Trophoblast cell (in vitro differentiated cells and primary cell): Measurements from ENCODE around the gene CERS1.
A peak's percentile ranks its signal among the peaks of the same experiment; 100 is the strongest.

Source experiments
- DNase-seq, 2 donors: peaks; one replicate each; pipeline ENCODE4 v3.0.0-alpha.2; 2016
- H2AFZ ChIP-seq: 2 replicates; pipeline ENCODE4 v1.6.1; 2013; ENCODE audit warnings: low read length, moderate library complexity, mild to moderate bottlenecking; ENCODE audit not compliant: insufficient read depth, poor library complexity
- H2AK5ac ChIP-seq: 2 replicates; pipeline ENCODE4 v1.6.1; 2013; ENCODE audit warnings: mild to moderate bottlenecking, low read length
- H2BK120ac ChIP-seq: 2 replicates; pipeline ENCODE4 v1.6.1; 2013; ENCODE audit warnings: low read length, mild to moderate bottlenecking, moderate library complexity; ENCODE audit not compliant: insufficient read depth, poor library complexity
- H2BK12ac ChIP-seq: 2 replicates; pipeline ENCODE4 v1.6.1; 2013; ENCODE audit warnings: mild to moderate bottlenecking, low read length, moderate library complexity
- H2BK5ac ChIP-seq: 2 replicates; pipeline ENCODE4 v1.6.1; 2013; ENCODE audit warnings: low read length, low read depth, moderate library complexity, mild to moderate bottlenecking; ENCODE audit not compliant: poor library complexity
- H3K14ac ChIP-seq: 2 replicates; pipeline ENCODE4 v1.6.1; 2013; ENCODE audit warnings: mild to moderate bottlenecking, low read length
- H3K18ac ChIP-seq: 2 replicates; pipeline ENCODE4 v1.6.1; 2013; ENCODE audit warnings: mild to moderate bottlenecking, low read length
- H3K23ac ChIP-seq: 2 replicates; pipeline ENCODE4 v1.6.1; 2013; ENCODE audit warnings: low read length
- H3K27ac ChIP-seq: 2 replicates; pipeline ENCODE4 v1.5.1; 2013; ENCODE audit warnings: low read depth, mild to moderate bottlenecking, inconsistent platforms, low read length, moderate library complexity
- H3K27me3 ChIP-seq: 2 replicates; pipeline ENCODE4 v1.6.1; 2013; ENCODE audit warnings: inconsistent platforms, mild to moderate bottlenecking, low read length, moderate library complexity; ENCODE audit not compliant: insufficient read depth
- H3K36me3 ChIP-seq, 2 experiments: 1 replicate in 1 of 2; 2 replicates in 1 of 2; pipeline ENCODE4 v1.6.1; 2013; ENCODE audit warnings: low read length in 2 of 2, mild to moderate bottlenecking in 2 of 2, moderate library complexity in 1 of 2; ENCODE audit not compliant: insufficient read depth in 2 of 2, control insufficient read depth in 1 of 2
- H3K4ac ChIP-seq: 2 replicates; pipeline ENCODE4 v1.6.1; 2013; ENCODE audit warnings: low read depth, mild to moderate bottlenecking, low read length, moderate library complexity
- H3K4me1 ChIP-seq, 2 experiments: 1 replicate in 1 of 2; 2 replicates in 1 of 2; pipeline ENCODE4 v1.6.1; 2013; ENCODE audit warnings: low read length in 2 of 2, mild to moderate bottlenecking in 2 of 2, moderate library complexity in 1 of 2; ENCODE audit not compliant: insufficient read depth in 2 of 2, control insufficient read depth in 1 of 2
- H3K4me2 ChIP-seq: 2 replicates; pipeline ENCODE4 v1.6.1; 2013; ENCODE audit warnings: inconsistent platforms, mild to moderate bottlenecking, low read length, moderate library complexity
- H3K4me3 ChIP-seq: 2 replicates; pipeline ENCODE4 v1.5.1; 2013; ENCODE audit warnings: mild to moderate bottlenecking, low read depth, low read length, inconsistent platforms
- H3K79me1 ChIP-seq: one replicate; pipeline ENCODE4 v1.6.1; 2013; ENCODE audit warnings: low read length
- H3K79me2 ChIP-seq: 2 replicates; pipeline ENCODE4 v1.6.1; 2013; ENCODE audit warnings: low read length, mild to moderate bottlenecking; ENCODE audit not compliant: control insufficient read depth, insufficient read depth, poor library complexity
- H3K9ac ChIP-seq: 2 replicates; pipeline ENCODE4 v1.6.1; 2013; ENCODE audit warnings: mild to moderate bottlenecking, low read length
- H3K9me3 ChIP-seq: 2 replicates; pipeline ENCODE4 v1.6.1; 2013; ENCODE audit warnings: low read depth, mild to moderate bottlenecking, control low read depth, inconsistent platforms, low read length; ENCODE audit not compliant: insufficient read depth
- H4K12ac ChIP-seq: 2 replicates; pipeline ENCODE4 v1.6.1; 2013; ENCODE audit warnings: low read depth, mild to moderate bottlenecking, low read length, moderate library complexity
- H4K8ac ChIP-seq: 2 replicates; pipeline ENCODE4 v1.6.1; 2013; ENCODE audit warnings: low read depth, mild to moderate bottlenecking, low read length, moderate library complexity
- H4K91ac ChIP-seq: one replicate; pipeline ENCODE4 v1.6.1; 2013; ENCODE audit warnings: low read depth, mild to moderate bottlenecking, low read length, moderate library complexity
- WGBS: extraction: QIAGEN DNeasy Blood & Tissue Kit; methylation state at CpG from one replicate; pipeline ENCODE4 v1.1.7; 2013; ENCODE audit warnings: missing lambda C conversion rate; ENCODE audit not compliant: insufficient read length, insufficient coverage; ENCODE audit errors: extremely low coverage; 5-methylcytosine and 5-hydroxymethylcytosine counted together

The CERS1 gene

GRCh38 chr19:18854982-18855381 lies 41.0 kb downstream of the CERS1 start:
- H3K36me3 ChIP-seq = peaks cover 94 to 95% of the 10 kb centered on the region in 2 experiments
- H3K27ac ChIP-seq = no peak overlapping the region
- DNase-seq = no peak
- no peak overlapping the region for H2AFZ ChIP-seq
- H3K4me2 ChIP-seq = no peak overlapping the region
- no peak overlapping the region for H4K91ac ChIP-seq
- peaks cover 6 to 18% of the 10 kb centered on the region in 2 experiments for H3K4me1 ChIP-seq
- H3K27me3 ChIP-seq = no peaks in the 10 kb centered on the region
- WGBS = no CpG with 5 or more reads among the region's 33 CpGs
- H3K4ac ChIP-seq = no peak overlapping the region
- no peak overlapping the region for H4K12ac ChIP-seq
- peaks cover 1% of the 10 kb centered on the region for H3K79me2 ChIP-seq
- H4K8ac ChIP-seq = no peak overlapping the region
- H3K79me1 ChIP-seq = peaks cover 6% of the 10 kb centered on the region
- H2BK5ac ChIP-seq = no peak overlapping the region
- H2BK120ac ChIP-seq = no peak overlapping the region
- no peak overlapping the region for H3K23ac ChIP-seq
- no peak overlapping the region for H3K4me3 ChIP-seq
- H3K18ac ChIP-seq = no peak overlapping the region
- H2AK5ac ChIP-seq = no peak overlapping the region
- H3K9me3 ChIP-seq = peaks cover 1% of the 10 kb centered on the region
- no peak overlapping the region for H2BK12ac ChIP-seq
- no peak overlapping the region for H3K14ac ChIP-seq
- no peak overlapping the region for H3K9ac ChIP-seq

- H3K4me1 ChIP-seq = peaks cover 14 to 25% of the 10 kb centered on the region in 2 experiments
- H2BK5ac ChIP-seq = no peak overlapping the region
- no peak overlapping the region for H2AK5ac ChIP-seq
- no peak overlapping the region for H3K4ac ChIP-seq
- peaks cover 3% of the 10 kb centered on the region for H3K79me2 ChIP-seq
- no peak overlapping the region for H4K91ac ChIP-seq
- H3K4me2 ChIP-seq = no peak overlapping the region
- DNase-seq = no peak
- H3K9ac ChIP-seq = no peak overlapping the region
- H2BK12ac ChIP-seq = no peak overlapping the region
- no peak overlapping the region for H3K14ac ChIP-seq
- no peaks in the 10 kb centered on the region for H3K27me3 ChIP-seq
- peaks cover 85 to 88% of the 10 kb centered on the region in 2 experiments for H3K36me3 ChIP-seq
- no peak overlapping the region for H3K27ac ChIP-seq
- no peak overlapping the region for H4K8ac ChIP-seq
- peaks cover 1% of the 10 kb centered on the region for H3K9me3 ChIP-seq
- no peak overlapping the region for H2AFZ ChIP-seq
- no peak overlapping the region for H3K4me3 ChIP-seq
- H3K79me1 ChIP-seq = peaks cover 6% of the 10 kb centered on the region
- H4K12ac ChIP-seq = no peak overlapping the region
- H3K18ac ChIP-seq = no peak overlapping the region
- H3K23ac ChIP-seq = no peak overlapping the region
- H2BK120ac ChIP-seq = no peak overlapping the region
- no CpG with 5 or more reads among the region's 17 CpGs for WGBS
Measured at GRCh38 chr19:18853755-18854427, 42.1 kb downstream of the CERS1 start.

GRCh38 chr19:18852648-18853047 lies 43.3 kb downstream of the CERS1 start:
- Histone ChIP-seq H3K27ac (no peak overlapping the region), H3K18ac (no peak overlapping the region), H4K12ac (no peak overlapping the region), H2BK120ac (no peak overlapping the region), H3K36me3 (peaks cover 80 to 83% of the 10 kb centered on the region in 2 experiments), H2AFZ (no peak overlapping the region), H3K4me1 (peaks cover 15 to 30% of the 10 kb centered on the region in 2 experiments), H3K4me2 (no peak overlapping the region), H3K79me2 (peaks cover 5% of the 10 kb centered on the region), H4K91ac (no peak overlapping the region), H3K9ac (no peak overlapping the region), H3K14ac (no peak overlapping the region), H3K4ac (no peak overlapping the region), H3K23ac (no peak overlapping the region), H2AK5ac (no peak overlapping the region), H3K9me3 (peaks cover 1% of the 10 kb centered on the region), H3K4me3 (no peak overlapping the region), H4K8ac (no peak overlapping the region), H2BK12ac (no peak overlapping the region), H2BK5ac (no peak overlapping the region), H3K79me1 (peaks cover 6% of the 10 kb centered on the region), H3K27me3 (no peaks in the 10 kb centered on the region)
- no peak for DNase-seq
- WGBS = no CpG with 5 or more reads among the region's 12 CpGs

GRCh38 chr19:18851673-18852325 lies 44.2 kb downstream of the CERS1 start:
- H4K91ac ChIP-seq = no peak overlapping the region
- H2AK5ac ChIP-seq = no peak overlapping the region
- no peak overlapping the region for H3K4me2 ChIP-seq
- peaks cover 5% of the 10 kb centered on the region for H3K79me2 ChIP-seq
- peak overlapping the region; percentile 28 for H3K4ac ChIP-seq
- peaks cover 73 to 79% of the 10 kb centered on the region in 2 experiments for H3K36me3 ChIP-seq
- peaks cover 1% of the 10 kb centered on the region for H3K9me3 ChIP-seq
- peak overlapping the region; percentile 31 for H3K18ac ChIP-seq
- no peak overlapping the region for H3K14ac ChIP-seq
- no peak overlapping the region for H3K27ac ChIP-seq
- H3K23ac ChIP-seq = no peak overlapping the region
- H4K8ac ChIP-seq = no peak overlapping the region
- H2AFZ ChIP-seq = no peak overlapping the region
- peaks cover 6% of the 10 kb centered on the region for H3K79me1 ChIP-seq
- no peak overlapping the region for H3K4me3 ChIP-seq
- WGBS = no CpG with 5 or more reads among the region's 31 CpGs
- no peak overlapping the region for H2BK12ac ChIP-seq
- no peak overlapping the region for H2BK5ac ChIP-seq
- DNase-seq = no peak
- no peak overlapping the region for H4K12ac ChIP-seq
- no peak overlapping the region for H3K9ac ChIP-seq
- H3K4me1 ChIP-seq = peaks cover 15 to 30% of the 10 kb centered on the region in 2 experiments
- H3K27me3 ChIP-seq = no peaks in the 10 kb centered on the region
- no peak overlapping the region for H2BK120ac ChIP-seq
